Amygdala (tissue), 56 donors: ENCODE data around the gene GFPT1.

Experiments
- DNase-seq, 56 donors: peaks; one replicate each; lab custom pipeline; 2025; lab: John Stamatoyannopoulos, UW

The GFPT1 gene

DNA sequence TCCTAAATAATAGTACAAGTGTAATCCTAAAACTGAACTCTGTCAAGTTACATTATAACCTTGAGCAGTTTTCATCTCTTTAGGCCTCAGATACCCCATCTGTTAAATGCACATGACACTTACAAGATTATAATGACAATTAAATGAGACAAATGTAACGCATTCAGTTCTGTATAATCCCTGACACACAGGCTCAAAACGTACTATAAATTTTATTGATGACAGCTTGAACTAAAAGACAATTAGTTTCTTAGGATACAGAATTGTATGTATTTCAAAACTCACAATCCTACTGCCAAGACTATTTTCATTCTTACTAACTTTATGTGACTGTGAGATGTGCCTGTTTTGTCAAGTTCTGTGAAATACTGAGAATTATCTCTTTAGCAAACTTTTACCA lies 56.2 kb downstream of the GFPT1 start:
- DNase-seq = no peak

DNA sequence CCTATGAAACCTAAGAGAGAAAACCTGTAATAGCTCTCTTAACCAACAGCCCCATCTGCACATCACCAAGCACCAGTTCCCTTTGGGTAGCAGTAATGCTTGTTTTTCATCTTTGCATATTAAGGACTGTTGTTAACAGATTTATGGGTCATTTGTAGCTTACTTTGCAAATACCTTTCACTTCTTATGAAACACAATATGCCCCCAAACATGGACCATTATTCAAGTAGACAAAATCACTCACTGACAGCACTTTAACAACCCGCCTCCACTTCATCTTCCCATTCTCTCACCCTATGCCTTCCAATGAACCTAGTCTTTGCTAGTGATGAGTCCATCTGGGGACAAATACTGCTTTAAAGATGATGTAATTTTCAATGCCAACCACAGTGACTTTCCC lies 64.4 kb downstream of the GFPT1 start:
- no peak for DNase-seq

DNA sequence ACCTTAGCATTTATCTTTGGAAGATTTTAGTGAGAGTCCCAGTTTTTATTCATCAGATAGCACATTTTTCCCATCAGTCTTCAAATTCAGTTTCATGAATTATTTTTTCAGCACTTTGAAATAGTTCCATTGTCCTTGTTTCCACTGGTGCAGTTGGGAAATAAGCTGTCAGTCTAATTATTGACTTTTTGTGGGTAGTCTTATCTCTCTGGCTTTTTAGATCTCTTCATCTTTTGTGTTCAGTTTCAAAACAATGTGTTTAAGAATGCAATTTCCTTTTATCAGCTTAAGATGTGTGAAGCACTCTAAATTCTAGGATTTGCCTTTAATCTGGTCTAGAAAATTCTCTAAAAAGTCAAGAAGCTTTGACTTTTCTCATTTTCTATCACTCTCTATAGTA lies 70.5 kb downstream of the GFPT1 start:
- no peak for DNase-seq

DNA sequence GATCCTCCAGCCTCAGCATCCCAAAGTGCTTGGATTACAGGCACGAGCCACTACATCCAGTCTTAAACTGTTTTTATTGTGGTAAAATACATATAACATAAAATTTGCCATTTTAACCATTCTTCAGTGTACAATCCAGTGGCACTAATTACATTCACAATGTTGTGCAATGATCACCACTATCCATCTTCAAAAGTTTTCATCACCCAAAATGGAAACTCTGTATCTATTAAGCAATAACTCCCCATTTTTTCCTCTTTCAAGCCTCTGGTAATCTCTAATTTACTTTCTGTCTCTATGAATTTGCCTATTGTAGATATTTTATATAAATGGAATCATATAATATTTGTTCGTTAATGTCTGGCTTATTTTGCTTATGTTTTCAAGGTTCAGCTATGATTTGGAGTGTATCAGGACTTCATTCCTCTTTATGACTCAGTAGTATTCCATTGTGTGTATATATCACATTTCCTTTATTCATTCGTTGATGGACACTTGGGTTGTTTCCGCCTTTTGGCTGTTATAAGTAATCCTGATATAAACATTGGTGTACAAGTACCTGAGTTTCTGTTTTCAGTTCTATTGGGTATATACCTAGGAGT lies 71.8 kb downstream of the GFPT1 start:
- DNase-seq = no peak

DNA sequence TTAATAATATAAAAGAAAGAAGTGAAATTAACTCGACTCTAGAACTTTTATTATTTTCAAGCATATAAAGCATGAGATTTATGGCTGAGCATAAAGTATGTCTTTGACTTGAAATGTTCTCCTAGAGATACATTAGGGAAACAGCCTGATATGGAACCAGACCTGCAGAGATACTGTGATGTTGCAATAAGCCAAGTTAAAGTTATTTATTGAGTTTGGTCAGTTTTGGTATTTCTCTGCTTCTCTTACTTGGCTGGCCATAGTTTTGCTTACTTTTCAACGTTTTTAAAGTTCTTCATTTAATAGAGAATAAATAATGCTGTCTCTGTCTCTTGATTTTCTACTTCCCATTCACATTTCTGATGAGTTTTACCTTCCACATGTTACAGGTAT lies 76.0 kb downstream of the GFPT1 start:
- no peak for DNase-seq

DNA sequence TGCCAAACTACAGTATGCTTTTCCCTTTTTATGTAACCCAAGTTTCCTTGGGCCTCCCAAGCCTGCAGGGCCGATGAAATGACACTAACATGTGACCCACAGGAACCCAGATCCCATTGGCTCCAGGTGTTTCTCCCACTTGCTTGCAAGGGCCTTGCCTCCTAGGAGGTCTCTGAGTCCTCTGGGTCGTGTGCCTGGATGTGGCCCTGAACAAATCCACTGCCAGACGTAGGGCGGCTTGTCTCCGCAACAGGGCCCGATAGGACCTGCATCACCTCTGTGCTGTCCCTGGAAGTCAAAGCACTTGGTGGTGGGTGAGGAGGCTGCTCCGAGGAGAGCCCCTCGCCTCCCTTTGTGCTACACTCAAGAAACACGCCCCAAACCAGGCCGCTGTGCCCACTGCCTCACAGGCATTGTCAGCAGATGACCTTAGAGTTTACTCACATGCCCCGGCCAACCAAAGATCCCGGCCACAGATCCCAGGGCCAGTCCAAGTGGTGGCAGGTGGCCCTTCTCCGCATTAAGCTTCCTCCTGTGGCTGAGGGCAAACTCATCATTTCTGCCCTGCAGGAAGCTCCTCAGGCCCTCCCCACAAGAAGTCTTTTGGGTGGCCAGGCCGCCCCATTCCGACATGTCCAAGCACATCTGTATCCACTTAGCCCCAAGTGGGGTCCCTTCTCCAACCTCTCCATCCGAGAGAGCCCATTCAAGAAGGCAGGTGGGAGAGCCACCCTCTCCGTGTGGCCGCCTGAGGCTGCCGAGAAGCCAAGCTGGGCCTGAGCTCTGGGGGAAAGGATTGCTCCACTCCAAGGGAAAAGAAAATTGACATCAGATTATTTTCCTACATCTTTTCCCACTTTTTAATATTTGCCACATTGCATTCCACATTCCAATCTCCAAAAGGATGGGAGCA lies 76.7 kb downstream of the GFPT1 start:
- DNase-seq = peak in 1 of 56 donors; percentile 13

DNA sequence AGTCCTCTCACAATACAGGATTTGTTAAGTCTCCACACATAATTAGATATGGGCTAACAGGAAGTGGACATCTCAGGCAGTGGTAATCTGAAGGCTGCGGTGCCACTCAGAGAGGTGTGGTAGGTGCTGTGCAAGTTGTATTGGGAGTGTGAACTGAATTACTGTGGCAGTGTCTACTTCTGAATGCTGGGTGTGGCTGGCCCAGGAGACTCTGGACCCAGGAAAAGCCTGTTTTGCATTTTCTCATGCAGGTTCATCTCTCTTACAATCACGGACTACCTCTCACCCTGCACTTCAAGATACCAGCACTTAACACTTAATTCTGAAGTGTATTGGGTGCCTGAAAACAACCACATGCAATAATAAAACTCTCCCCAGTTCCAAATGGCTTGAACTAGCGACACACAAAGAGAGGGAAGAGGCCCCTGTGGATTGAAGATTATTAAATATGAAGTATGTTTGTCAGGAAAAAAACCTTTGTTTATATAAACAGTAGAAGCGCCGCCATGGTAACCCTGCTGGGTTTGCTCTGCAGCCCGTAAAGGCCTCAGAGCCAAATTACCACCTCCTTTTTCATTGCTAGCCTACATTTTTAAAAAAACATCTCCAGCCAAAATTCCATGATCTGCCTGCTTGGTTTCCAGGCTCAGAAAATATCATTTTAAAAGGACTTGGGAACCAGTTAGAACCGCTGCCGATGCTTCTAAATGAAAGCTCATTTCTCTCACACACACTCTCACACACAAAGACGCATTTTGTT lies 77.5 kb downstream of the GFPT1 start:
- DNase-seq = no peak

DNA sequence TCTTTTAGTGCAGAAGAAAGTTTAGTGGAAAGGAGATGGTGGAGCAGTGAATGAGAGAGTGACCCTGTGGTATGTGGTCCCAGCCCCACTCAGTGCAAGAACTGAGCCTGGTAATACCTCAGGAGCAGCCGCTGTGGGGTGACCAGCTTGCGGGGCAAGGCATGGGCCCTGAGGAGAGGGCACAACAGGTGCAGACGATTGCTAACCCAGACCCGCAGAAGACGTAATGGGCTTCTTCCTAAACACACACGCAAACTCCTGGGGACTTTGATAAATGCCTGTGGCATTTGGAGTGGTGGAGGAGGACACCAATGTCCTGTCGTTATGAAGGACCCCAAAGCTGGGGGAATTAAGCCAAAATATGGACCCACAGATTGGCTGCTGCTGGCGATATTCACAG lies 78.7 kb downstream of the GFPT1 start:
- no peak for DNase-seq

DNA sequence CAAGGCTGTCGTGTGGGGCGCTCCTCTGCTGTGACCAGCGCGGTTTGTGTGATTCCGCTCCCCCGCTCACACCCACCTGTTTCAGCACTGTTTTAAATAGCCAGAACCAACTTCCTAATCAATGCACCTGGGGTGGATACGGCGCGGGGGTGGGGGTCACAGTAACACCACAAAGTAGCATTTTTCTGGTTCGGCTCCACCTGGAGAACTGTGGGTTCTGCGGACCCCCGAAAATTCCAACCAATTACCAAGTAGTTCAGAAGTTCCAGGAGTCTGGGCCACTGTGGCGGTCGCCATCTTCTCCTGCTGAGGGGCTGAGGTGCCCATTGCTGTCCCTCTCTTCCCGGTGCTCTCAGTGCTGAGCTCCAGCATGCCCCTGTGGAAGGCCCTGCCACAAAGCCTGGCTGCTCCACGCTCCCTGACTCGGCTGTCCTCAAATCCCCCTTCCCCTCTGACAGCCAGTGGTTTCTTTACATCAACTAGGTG lies 79.4 kb downstream of the GFPT1 start:
- DNase-seq = peak in 2 of 56 donors; percentile 16 to 30

DNA sequence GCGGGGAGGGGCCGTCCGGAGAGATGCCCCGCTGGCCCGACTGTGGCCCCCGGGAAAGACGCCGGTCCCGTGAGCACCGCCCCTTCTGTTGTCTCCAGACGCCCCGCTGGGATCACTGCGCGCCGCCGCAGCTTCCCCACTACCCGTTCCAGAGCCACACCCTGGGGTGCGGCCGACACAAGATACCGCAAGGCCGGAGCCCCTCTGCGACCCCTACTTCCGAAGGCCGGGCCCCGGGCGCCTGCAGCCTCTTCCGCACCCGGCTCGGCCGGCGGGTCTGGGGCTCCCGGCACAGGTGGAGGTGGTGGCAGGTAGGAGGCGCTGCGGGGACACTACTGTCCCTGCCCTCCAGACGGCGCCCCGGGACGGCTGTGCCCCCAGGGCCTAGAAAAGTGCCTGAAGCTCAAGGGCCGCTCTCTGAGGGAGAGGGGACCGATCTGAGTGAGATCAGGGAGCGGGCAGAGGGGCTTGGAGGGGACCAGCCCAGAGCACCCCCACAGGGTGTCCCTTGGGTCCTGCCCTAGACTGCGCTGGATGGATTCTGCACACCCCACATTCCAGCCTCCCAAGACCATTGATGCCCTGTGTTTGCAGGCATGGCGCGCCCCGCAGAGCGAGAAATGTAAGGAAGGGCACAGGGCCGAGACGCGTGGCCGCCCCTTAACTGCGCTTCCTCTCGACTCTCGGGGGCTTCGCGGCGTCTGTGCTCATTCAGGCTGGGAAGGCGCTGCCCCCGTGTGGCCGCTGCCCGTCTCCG lies 80.0 kb downstream of the GFPT1 start:
- DNase-seq = peak in 46 of 56 donors; percentile 14 to 77 (median 44)

DNA sequence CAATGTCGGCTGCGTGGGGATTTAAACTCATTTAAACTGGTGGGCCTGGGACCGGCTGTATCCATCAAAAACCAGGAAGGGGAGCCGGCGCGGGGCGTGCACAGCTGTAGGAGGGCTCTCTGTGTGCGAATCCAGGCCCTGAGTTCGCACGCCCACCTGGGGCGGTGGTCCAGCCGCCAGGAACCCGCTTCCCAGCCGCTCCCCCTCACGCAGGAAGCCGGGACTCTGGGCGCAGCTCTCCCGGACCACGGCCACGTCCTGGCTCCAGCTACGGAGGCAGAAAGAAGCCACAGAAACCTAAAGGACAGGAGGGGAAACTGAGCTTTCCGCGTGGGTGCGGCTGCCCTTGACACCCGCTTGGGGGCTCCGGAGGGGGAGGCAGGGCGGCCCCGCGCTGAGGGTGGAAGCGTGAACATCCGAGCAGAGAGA lies 80.6 kb downstream of the GFPT1 start:
- DNase-seq = no peak

DNA sequence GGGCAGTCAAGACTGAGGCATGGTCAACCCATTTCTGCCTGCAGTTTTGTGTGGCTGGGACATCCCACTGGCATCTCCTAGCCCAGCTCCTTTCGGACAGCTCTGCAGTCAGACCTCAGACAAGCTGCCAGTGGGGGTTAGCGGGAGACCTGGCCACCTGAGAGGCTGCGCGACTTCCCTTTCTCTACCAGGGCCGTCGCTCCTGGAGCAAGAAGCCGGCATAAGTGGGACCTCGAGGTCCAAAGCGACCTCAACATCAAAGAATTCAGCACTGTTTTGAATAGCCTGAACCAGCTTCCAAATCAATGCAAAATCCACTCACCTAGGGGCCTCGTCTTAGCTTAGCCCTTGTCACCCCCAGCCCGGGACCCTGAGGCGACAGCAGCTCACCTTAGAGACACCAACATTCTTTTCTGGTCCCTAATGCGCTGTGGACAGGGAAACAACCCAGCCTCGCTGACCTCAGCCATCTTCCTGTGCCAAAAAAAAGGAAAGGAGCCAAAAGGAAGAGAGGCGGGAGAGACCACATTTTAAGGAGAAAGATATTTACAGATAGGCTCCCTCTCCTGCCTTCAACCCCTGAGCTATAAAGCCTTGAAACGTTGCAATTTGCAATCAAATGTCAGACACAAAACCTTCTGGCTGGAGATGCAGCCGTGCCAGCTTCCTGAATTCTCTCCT lies 81.2 kb downstream of the GFPT1 start:
- no peak for DNase-seq

DNA sequence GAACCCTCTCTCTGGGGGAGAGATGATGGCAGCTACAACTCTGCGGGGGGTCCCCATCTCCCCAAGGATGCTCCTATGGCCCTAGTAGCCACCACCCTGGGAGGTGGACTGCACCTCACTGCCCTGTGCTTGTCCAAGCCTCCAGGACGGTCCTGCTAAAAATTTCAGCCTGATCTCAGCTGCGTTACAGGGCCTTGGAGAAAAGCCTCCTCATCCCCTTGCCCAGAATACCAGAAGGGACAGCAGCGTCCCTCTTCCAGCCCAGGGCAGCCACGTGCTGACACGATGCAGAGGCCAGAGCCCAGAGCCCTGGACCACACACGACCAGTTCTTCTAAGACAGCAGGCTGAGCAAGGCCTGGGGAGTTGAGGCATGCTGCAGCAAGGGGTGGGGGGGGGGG lies 81.9 kb downstream of the GFPT1 start:
- DNase-seq = no peak

DNA sequence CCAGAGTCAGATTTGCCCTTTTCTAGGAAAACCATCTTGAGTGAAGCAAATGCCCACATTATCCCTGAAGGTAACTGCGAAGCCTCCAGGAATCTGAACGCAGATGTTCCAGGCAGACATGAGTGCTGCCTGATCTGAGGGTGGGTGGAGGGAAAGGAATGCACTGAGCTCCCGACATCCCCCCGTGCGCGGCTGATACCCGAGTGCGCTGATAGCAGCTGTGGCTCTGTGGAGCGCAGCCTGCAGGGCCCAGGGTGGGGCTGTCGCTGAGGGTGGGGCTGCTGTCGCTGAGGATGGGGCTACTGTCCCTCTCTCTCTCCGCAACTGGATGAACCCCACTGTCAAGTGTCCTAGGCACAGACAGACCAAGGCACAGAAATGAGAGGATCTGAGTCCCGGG lies 82.4 kb downstream of the GFPT1 start:
- no peak for DNase-seq

DNA sequence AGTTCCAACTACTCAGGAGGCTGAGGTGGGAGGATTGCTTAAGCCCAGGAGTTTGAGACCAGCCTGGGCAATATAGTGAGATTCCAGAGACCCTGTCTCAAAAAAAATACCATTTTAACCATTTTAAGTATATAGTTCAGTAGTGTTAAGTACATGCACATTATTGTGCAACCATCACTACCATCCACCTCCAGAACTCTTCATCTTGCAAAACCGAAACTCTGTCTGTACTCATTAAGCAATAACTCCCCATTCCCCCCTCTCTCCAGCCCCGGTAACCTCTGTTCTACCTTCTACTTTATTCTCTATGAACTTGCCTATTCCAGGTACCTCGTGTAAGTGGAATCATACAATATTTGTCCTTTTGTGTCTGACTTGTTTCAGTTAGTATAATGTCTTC lies 86.4 kb downstream of the GFPT1 start:
- DNase-seq = no peak

DNA sequence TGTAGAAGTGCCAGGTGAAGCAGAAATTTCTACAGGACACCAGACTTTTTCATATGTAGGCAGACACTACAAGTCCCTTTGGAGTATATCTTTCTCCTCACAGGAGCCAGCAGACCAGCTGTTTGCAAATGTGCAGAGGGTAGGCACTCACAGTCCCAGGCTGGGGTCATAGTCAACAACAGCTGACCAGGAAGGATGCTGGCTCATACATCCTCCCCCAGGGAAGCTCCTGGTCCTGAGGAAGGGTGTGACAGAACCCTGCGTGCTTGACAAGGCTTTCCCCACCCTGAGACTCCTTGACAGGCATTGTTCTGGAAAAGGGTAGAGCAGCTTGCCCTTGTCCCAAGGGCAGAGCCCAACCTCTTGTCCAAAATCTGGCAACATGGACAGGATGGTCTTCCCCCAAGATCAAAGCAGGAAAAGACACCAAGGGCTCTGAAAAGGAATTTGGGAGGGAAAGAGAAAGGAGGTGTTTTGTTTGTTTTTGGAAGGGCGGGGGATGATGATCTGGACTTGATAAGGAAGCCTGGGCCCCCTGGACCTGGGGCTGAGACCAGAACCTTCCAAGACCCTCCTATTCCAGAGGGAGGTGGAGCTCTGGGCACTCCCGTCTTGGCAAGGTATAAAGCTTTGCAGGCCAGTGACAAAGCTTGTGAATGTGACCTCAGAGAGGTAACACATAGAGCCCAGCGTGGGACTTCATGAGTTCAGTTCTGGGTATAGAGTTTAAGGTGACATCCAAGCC lies 87.1 kb downstream of the GFPT1 start:
- DNase-seq = no peak

DNA sequence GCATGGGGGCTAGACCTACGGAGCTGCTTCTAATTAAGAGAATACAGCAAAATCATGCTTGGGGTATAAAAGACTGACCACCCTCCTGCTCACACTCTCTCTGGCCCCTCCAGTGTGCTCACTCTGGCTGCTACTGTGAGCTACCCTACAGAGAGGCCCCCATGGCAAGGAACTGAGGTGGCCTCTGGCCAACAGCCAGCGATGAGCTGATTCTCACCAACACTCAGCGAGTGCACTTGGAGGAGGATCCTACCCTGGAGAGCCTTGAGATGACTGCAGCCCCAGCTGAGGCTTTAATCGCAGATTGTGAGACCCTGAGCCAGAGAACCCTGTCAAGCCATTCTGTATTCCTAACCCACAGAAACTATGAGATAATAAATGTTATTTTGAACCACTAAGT lies 88.2 kb downstream of the GFPT1 start:
- DNase-seq = no peak

DNA sequence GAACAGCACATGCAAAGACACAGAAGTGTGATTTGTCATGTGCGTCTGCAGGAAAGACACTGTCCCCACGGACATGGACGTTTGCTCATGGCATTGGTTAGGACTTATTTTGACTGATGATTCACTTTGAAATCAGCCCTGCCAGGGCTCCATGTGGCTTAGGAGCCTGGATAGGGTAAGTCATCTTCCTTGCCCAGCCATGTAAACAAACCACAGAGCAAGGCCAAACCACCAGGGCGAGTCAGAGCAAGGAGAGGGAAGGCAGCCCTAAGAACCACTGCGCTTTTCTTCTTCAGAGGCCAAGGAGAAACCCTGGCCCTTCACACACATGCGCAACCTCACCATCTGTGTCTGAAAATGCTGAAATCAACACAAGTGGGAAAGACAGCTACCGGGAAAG lies 88.8 kb downstream of the GFPT1 start:
- DNase-seq = no peak

DNA sequence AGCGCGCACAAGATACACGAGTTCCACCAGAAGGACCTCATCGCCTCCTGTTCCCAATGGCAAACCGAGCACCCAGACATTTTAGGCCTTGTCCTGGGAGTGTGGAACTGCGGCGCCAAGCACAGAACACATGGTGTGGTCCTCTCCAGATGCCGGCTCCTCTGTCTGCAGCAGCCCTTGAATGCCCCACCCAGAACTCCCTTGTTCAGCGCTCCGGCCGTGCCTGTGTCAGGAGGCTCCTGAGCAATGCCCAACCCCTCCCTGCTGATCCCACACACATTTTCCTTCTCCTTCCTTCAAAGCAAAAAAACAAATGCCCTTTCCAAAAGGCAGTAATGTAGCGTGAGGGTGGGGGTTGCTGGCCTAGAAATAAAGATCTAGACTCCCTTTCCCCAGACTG lies 89.8 kb downstream of the GFPT1 start:
- no peak for DNase-seq
